ENCODE data around the gene TSPAN5. TPM values are rescaled to one million over a fixed set of nuclear protein-coding genes. Genes with fewer than 3 reads are reported as not detected.

TSPAN5 gene
- total and polyA plus RNA-seq, 2 of the 4 experiments (the other 2 are of a cell fraction), result 64.8 to 79.6 TPM

DNA sequence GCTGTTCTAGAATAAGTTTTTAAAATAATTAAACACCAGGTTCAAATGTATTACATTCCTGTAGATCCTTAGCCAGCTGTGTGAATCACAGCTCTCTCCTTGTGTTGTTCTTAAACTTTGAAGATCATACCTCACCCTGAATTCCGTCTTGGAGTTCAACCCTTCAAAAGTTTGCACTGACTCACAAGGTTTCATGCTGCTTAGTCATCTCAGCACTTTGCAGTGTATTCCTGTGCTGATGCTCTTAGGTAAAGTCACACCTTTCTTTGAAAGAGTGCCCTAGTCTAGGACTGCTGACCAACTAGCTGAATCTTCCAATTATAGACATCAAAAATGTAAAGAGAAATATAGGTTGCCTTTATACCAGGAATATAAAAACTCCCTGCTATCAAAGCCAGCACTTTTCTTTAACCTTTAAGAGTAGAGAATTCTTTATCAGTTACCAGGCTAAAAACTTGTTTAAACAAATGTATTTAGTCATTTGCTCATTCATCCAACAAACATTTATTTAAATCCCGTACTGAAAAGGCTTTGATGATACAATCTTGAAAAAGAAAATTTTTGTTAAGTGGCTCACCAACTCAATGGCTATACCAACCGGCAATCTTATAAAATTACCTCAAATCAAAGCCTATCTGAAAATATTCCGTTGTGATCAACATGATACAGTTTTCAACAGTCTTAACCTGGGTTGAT is 227.6 kb downstream of the TSPAN5 start:
- Histone ChIP-seq H3K4me3 (ENCODE audit: insufficient read depth, low read depth, low read length) (no peak overlapping the region), H3K4me1 (ENCODE audit: control insufficient read depth, insufficient read depth, low read length) (peaks cover 6% of the 10 kb centered on the region), H2BK120ac (ENCODE audit: low read depth, low read length) (peak overlapping the region; percentile 80), H2BK5ac (ENCODE audit: low read depth, low read length, poor library complexity, severe bottlenecking) (peak overlapping the region; percentile 100), H4K8ac (ENCODE audit: low read depth in 2 of 2, low read length in 2 of 2) (peak overlapping the region; percentile 82 to 89), H3K27ac (ENCODE audit: insufficient read depth, low read length) (peak overlapping the region; percentile 33), H2BK20ac (ENCODE audit: low read depth, low read length) (peak overlapping the region; percentile 78), H2AK9ac (replicated peaks; ENCODE audit: low read depth, low read length, poor library complexity) (no peak overlapping the region), H3K14ac (replicated peaks; ENCODE audit: low read depth, low read length) (no peak overlapping the region), H3K9me1 (ENCODE audit: insufficient read depth, low read length) (no peaks in the 10 kb centered on the region; the same call in 1 of the 2 replicates), H4K20me1 (ENCODE audit: insufficient read depth, low read length) (no peaks in the 10 kb centered on the region; the same call in 1 of the 2 replicates), H2BK15ac (ENCODE audit: low read depth, low read length) (no peak overlapping the region), H3K79me1 (ENCODE audit: low read depth in 1 of 2, low read length in 2 of 2) (peaks cover 6 to 11% of the 10 kb centered on the region in 2 experiments), H3K56ac (ENCODE audit: extremely low read depth, insufficient read depth, low read length) (peak overlapping the region; percentile 79; the same call in 1 of the 2 replicates), H3K18ac (ENCODE audit: low read depth, low read length) (peak overlapping the region; percentile 62; the same call in 1 of the 2 replicates), H3K36me3 (ENCODE audit: control insufficient read depth, insufficient read depth, low read length) (peaks cover 4% of the 10 kb centered on the region), H2AFZ (replicated peaks; ENCODE audit: low read length, poor library complexity) (no peak overlapping the region), H3K4me2 (ENCODE audit: low read depth, low read length) (peak overlapping the region; percentile 83), H4K5ac (ENCODE audit: low read depth, low read length) (peak overlapping the region; percentile 26; the same call in 1 of the 2 replicates), H3K9ac (ENCODE audit: low read depth, low read length) (no peak overlapping the region), H3K23ac (ENCODE audit: low read depth, low read length) (no peak overlapping the region; the same call in 1 of the 2 replicates), H3K4ac (ENCODE audit: low read depth, low read length) (peak overlapping the region; percentile 54; the same call in 1 of the 2 replicates), H3K9me3 (ENCODE audit: control insufficient read depth, insufficient read depth, low read length) (no peaks in the 10 kb centered on the region), H2AK5ac (ENCODE audit: low read depth, low read length) (no peak overlapping the region), H3K27me3 (ENCODE audit: control insufficient read depth, insufficient read depth, low read length) (no peaks in the 10 kb centered on the region), H4K91ac (ENCODE audit: insufficient read depth, low read depth, low read length) (peak overlapping the region; percentile 45; the same call in 1 of the 2 replicates)
- ChIA-PET CTCF (interaction anchor here (1.5 kb wide), 1 partner anchor 37 kb away, joined by 4 read pairs; no protein-coding TSS in a partner anchor), POLR2A (ENCODE audit: unreplicated experiment) (no interaction called here)
- DNase-seq (peak; percentile 96), ATAC-seq (ENCODE audit: low read depth) (peak; percentile 91)
- no CpG with 5 or more reads among the region's 4 CpGs for WGBS, 2 experiments (ENCODE audit: extremely low coverage in 2 of 2, insufficient read length in 1 of 2)
- dilution Hi-C loops (cut with HindIII; ENCODE audit: low sequenced_read_pairs, unreplicated experiment), result no loop called here
- intact Hi-C loops (cut with micrococcal nuclease), result loop anchor here (10.0 kb wide), 2 partner anchors 166 to 286 kb away; partner anchors contain the start of genes RAP1GDS1 and STPG2
- in situ Hi-C loops (cut with MboI; ENCODE audit: low sequenced_read_pairs), result no loop called here
- BruUV-seq (replicated peaks), result no TSS peak
- TF ChIP-seq NFE2L2 (IDR thresholded peaks at IDR 0.05; ENCODE audit: low read depth, low read length), result peak; percentile 42
- TF ChIP-seq CHD1 (IDR thresholded peaks at IDR 0.05; ENCODE audit: low read depth, low read length), result no peak
- TF ChIP-seq SMC3 (IDR thresholded peaks at IDR 0.05; ENCODE audit: low read depth, low read length), result no peak
- TF ChIP-seq RFX5 (IDR thresholded peaks at IDR 0.05; ENCODE audit: low read depth, low read length), result no peak
- peak; percentile 10; the same call in 1 of the 2 replicates for TF ChIP-seq BHLHE40 (IDR thresholded peaks at IDR 0.05; ENCODE audit: low read depth, low read length)
- no peak for TF ChIP-seq CTCF (conservative IDR thresholded peaks at IDR 0.05; ENCODE audit: low read depth, low read length)
- no peak for TF ChIP-seq POLR2A (IDR thresholded peaks at IDR 0.05; ENCODE audit: low read depth, low read length)
- TF ChIP-seq FOS (IDR thresholded peaks at IDR 0.05; ENCODE audit: low read depth, low read length), result peak; percentile 65
- TF ChIP-seq ELK1 (IDR thresholded peaks at IDR 0.05; ENCODE audit: borderline replicate concordance, low read depth, low read length), result no peak
- TF ChIP-seq, protein P1, sequence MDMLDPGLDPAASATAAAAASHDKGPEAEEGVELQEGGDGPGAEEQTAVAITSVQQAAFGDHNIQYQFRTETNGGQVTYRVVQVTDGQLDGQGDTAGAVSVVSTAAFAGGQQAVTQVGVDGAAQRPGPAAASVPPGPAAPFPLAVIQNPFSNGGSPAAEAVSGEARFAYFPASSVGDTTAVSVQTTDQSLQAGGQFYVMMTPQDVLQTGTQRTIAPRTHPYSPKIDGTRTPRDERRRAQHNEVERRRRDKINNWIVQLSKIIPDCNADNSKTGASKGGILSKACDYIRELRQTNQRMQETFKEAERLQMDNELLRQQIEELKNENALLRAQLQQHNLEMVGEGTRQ (IDR thresholded peaks at IDR 0.05; ENCODE audit: low read depth, low read length), result no peak
- no peak for TF ChIP-seq MXI1 (IDR thresholded peaks at IDR 0.05; ENCODE audit: borderline replicate concordance, low read depth, low read length)
- no peak for TF ChIP-seq MAZ (IDR thresholded peaks at IDR 0.05; ENCODE audit: borderline replicate concordance, low read depth, low read length)
- TF ChIP-seq RCOR1 (IDR thresholded peaks at IDR 0.05; ENCODE audit: insufficient replicate concordance, low read length), result peak; percentile 19
- TF ChIP-seq CEBPB (IDR thresholded peaks at IDR 0.05; ENCODE audit: low read depth, low read length), result peak; percentile 52; the same call in 1 of the 2 replicates

Measured in IMR-90 (cell line).